ENCODE data around the gene SYNE1. TPM values are rescaled to one million over a fixed set of nuclear protein-coding genes. Genes with fewer than 3 reads are reported as not detected.

Gene SYNE1
- total and polyA plus RNA-seq, 8 donors: 12.8 to 279 (median 108) TPM

DNA sequence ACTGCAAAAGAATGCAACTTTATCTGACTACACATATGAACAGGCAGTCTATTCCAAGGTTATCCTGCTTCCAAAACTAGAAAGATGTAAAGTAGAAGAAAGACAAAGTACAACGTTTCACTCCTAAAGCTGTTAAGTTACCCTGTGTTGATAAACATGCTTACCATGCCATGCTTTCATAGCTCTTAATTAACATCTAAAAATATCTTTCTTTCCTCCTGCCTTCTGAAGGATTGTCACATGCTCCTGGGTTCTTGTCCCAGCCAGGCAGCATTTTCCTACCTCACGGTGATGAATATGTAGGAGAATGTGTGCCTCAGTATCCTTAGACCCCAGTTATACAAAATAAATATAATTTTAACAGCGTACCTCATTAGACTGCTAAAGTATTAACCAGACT is 344.6 kb downstream of the SYNE1 start:
- H3K36me3 ChIP-seq: peaks cover 18 to 66% (median 62%) of the 10 kb centered on the region in 4 donors
- intact Hi-C loops (cut with DNase I; ENCODE audit: low total_unique reads): no loop called here
- no peaks in the 10 kb centered on the region for H3K4me1 ChIP-seq
- 76 to 87% (median 85%) methylated on average over 3 of the region's 3 CpGs for WGBS, 5 donors
- no peak for TF ChIP-seq POLR2A (IDR thresholded peaks at IDR 0.05)
- no peak for TF ChIP-seq POLR2AphosphoS5 (IDR thresholded peaks at IDR 0.05)
- H3K27ac ChIP-seq: no peak overlapping the region
- no peak overlapping the region for H3K4me3 ChIP-seq
- DNase-seq: no peak
- H3K27me3 ChIP-seq: no peaks in the 10 kb centered on the region
- no peaks in the 10 kb centered on the region for H3K9me3 ChIP-seq

- Histone ChIP-seq H3K4me1 (no peaks in the 10 kb centered on the region), H3K9me3 (no peaks in the 10 kb centered on the region), H3K4me3 (no peak overlapping the region), H3K27me3 (no peaks in the 10 kb centered on the region), H3K36me3 (peaks cover 18 to 81% (median 73%) of the 10 kb centered on the region in 4 donors), H3K27ac (no peak overlapping the region)
- intact Hi-C loops (cut with DNase I; ENCODE audit: low total_unique reads): no loop called here
- TF ChIP-seq POLR2A (IDR thresholded peaks at IDR 0.05): no peak
- TF ChIP-seq POLR2AphosphoS5 (IDR thresholded peaks at IDR 0.05): no peak
- no peak for DNase-seq
Measured at GRCh38 chr6:152290693-152291092, 346.5 kb downstream of the SYNE1 start.

DNA sequence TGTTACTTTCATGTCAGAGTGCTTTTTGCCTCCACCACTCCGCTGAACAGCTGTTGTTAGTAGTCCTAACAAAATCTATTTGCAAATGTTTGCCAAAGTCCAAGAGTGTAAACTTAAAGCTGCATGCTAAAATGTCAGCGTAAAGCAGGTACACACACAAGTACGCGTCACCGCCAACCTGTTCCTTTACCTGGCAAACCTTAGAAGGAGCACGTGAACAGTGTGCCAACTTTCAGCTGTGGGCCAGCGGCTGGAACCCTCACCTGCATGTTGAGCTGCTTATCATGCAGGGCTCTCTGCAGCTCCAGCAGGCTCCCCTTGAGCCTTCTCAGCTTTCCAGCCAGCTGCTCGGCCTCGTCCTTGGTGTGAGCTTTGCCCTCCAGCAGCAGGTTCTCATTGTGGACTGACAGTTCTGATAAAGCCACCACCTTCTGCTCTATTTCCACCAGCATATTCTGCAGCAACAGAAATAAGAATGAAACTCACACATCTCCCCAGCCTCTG is 359.3 kb downstream of the SYNE1 start:
- WGBS, 5 donors: 32 to 64% (median 39%) methylated on average over 9 of the region's 9 CpGs
- H3K4me1 ChIP-seq: peaks cover 12 to 44% (median 17%) of the 10 kb centered on the region in 4 donors
- H3K9me3 ChIP-seq: no peaks in the 10 kb centered on the region
- TF ChIP-seq POLR2AphosphoS5 (IDR thresholded peaks at IDR 0.05) (peak in 2 of 3 donors; percentile 28 to 71), EP300 (IDR thresholded peaks at IDR 0.05) (no peak), CTCF (IDR thresholded peaks at IDR 0.05) (no peak)
- DNase-seq: peak; percentile 87 to 90
- peaks cover 0 to 78% (median 62%) of the 10 kb centered on the region in 4 donors for H3K36me3 ChIP-seq
- peak overlapping the region; percentile 62 to 74 (median 63) for H3K27ac ChIP-seq
- H3K27me3 ChIP-seq: no peaks in the 10 kb centered on the region
- H3K4me3 ChIP-seq: no peak overlapping the region
- intact Hi-C loops (cut with DNase I; ENCODE audit: low total_unique reads): no loop called here

DNA sequence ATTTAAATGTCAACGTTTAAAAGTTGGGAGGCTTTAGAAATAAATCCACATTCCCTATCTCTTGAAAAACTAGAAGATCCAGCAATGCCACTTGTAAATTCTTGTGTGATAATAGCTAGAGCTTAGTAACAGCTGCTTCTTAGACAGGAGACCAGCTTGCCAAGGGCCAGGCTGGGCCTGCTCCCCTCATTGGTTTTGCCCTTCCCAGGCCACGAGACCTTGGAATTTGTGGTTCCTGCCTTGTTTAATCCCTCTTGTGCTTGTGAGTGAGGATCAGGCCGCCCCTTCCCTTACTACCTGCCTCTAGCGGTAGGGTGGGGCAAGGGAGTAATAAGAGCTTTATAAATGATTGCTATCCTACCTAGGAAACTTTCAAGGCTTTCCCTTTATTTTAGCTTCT is 363.5 kb downstream of the SYNE1 start:
- whole genome bisulfite sequencing, 5 donors: 25 to 50% (median 29%) methylated on average over 4 of the region's 4 CpGs
- Histone ChIP-seq H3K4me1 (peaks cover 18 to 70% (median 36%) of the 10 kb centered on the region in 4 donors), H3K4me3 (no peak overlapping the region), H3K27me3 (no peaks in the 10 kb centered on the region), H3K9me3 (no peaks in the 10 kb centered on the region), H3K36me3 (peaks cover 0 to 57% (median 41%) of the 10 kb centered on the region in 4 donors), H3K27ac (peak overlapping the region; percentile 5 to 63 (median 31))
- DNase-seq: peak in 1 of 2 donors; percentile 23
- intact Hi-C loops (cut with DNase I; ENCODE audit: low total_unique reads): no loop called here
- TF ChIP-seq POLR2A (IDR thresholded peaks at IDR 0.05): no peak
- peak in 1 of 7 experiments; percentile 9 for TF ChIP-seq CTCF (IDR thresholded peaks at IDR 0.05)
- no peak for TF ChIP-seq POLR2AphosphoS5 (IDR thresholded peaks at IDR 0.05)

DNA sequence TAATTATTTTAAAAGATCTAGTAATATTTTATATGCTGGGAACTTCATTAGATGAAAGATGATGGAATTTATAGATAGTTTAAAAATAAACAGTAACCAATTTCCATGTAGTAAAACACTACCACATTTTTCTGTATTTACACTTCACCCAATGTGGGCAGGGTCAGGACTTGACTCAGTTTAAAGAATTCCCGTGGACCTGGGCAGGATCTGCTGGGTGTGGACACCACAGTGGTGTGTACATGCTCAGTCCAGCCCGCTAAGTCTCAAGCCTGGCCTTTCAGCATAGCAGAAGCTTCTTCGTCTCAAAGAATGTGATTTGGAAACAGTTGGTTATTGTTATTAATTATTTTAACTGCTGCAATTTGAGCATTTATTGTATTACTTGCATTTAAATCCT is 364.2 kb downstream of the SYNE1 start:
- Histone ChIP-seq H3K4me1 (peaks cover 18 to 69% (median 38%) of the 10 kb centered on the region in 4 donors), H3K27me3 (no peaks in the 10 kb centered on the region), H3K36me3 (peaks cover 0 to 51% (median 36%) of the 10 kb centered on the region in 4 donors), H3K9me3 (no peaks in the 10 kb centered on the region), H3K27ac (peak overlapping the region in 4 of 5 donors; percentile 42 to 67 (median 64)), H3K4me3 (no peak overlapping the region)
- 38 to 56% (median 43%) methylated on average over 3 of the region's 3 CpGs for WGBS, 5 donors
- intact Hi-C loops (cut with DNase I; ENCODE audit: low total_unique reads): no loop called here
- no peak for DNase-seq
- TF ChIP-seq EP300 (IDR thresholded peaks at IDR 0.05) (no peak), CTCF (IDR thresholded peaks at IDR 0.05) (no peak), POLR2A (IDR thresholded peaks at IDR 0.05) (no peak), POLR2AphosphoS5 (IDR thresholded peaks at IDR 0.05) (no peak)
